ENCODE measurements around the gene UBR4. TPM values are rescaled to one million over a fixed set of nuclear protein-coding genes. Genes with fewer than 3 reads are reported as not detected.

Gene UBR4
- polyA plus RNA-seq, 3 donors = 44.3 to 93.8 (median 49.4) TPM

DNA sequence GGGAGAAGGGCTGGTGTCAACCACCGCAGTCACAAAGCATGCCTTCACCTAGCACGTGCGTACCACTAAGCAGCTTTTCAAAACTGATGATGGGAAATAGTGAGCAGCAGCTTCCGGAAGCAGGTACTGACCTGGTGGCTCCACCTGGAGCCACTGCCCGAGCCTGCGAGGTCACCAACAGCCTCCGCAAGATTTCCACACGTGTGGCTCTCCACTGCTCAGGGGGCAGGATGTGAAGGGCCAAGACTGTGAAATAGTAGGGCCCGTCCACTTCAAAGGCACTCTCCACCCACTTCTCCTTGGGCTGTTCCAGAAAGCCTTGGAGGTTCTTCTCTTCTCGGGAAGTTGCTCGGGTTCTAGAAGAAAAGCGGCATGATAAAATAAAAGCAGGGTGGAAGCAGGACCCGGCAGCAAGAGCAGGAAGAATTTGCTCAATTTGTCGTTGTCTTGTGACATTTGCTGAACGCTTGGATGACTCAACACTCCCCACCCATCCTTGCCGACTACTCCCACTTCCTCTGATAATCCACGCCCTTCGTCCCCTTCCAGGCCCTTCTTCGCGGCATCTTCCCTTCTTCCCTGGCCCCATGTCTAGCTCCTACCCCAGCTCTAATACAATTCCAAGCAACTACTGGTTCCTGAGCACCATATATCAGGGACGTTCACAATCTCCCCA lies 128.7 kb downstream of the UBR4 start:
- peak overlapping the region; percentile 45 to 73 (median 45) for H3K4me3 ChIP-seq (replicated peaks in 1 of 3; ENCODE audit: low read depth in 2 of 3, low read length in 3 of 3)
- Mint-ChIP-seq H3K4me3 (peak overlapping the region; percentile 75 to 90), H3K4me1 (peaks cover 43% of the 10 kb centered on the region), H3K27me3 (ENCODE audit: low read depth in 3 of 3) (peaks cover 0 to 5% (median 0%) of the 10 kb centered on the region in 3 donors), H3K9me3 (peaks cover 0 to 3% (median 0%) of the 10 kb centered on the region in 7 donors), H3K36me3 (peaks cover 79 to 84% of the 10 kb centered on the region in 2 donors), H3K27ac (peak overlapping the region; percentile 91 to 97 (median 96))
- peak overlapping the region; percentile 62 for H2AFZ ChIP-seq (ENCODE audit: insufficient read depth, low read depth, low read length, poor library complexity, severe bottlenecking)
- peak; percentile 79 to 90 (median 87) for DNase-seq
- peaks cover 36 to 42% of the 10 kb centered on the region in 2 donors for H3K4me1 ChIP-seq (ENCODE audit: control insufficient read depth in 1 of 2, insufficient read depth in 2 of 2, low read length in 2 of 2)
- WGBS (ENCODE audit: insufficient coverage) = 32% methylated on average over 10 of the region's 21 CpGs
- H3K27me3 ChIP-seq (ENCODE audit: control insufficient read depth in 2 of 2, insufficient read depth in 2 of 2, low read length in 2 of 2) = no peaks in the 10 kb centered on the region
- no peak for TF ChIP-seq CTCF (IDR thresholded peaks at IDR 0.05)
- intact Hi-C loops (cut with micrococcal nuclease) = loop anchor here (5.0 kb wide), 2 partner anchors 174 to 179 kb away; partner anchors contain the start of gene ALDH4A1 (in 1 of the 2)
- H4K20me1 ChIP-seq (ENCODE audit: insufficient read depth, low read length) = no peaks in the 10 kb centered on the region
- peaks cover 70 to 77% of the 10 kb centered on the region in 2 donors for H3K36me3 ChIP-seq (replicated peaks in 1 of 2; ENCODE audit: control insufficient read depth in 1 of 2, insufficient read depth in 2 of 2, low read length in 2 of 2)
- peak overlapping the region; percentile 88 for H3K27ac ChIP-seq (ENCODE audit: low read depth in 1 of 2, low read length in 2 of 2)
- H3K79me2 ChIP-seq (ENCODE audit: insufficient read depth, low read length) = peaks cover 39% of the 10 kb centered on the region
- H3K9ac ChIP-seq (ENCODE audit: insufficient read depth, low read length, poor library complexity, severe bottlenecking) = peak overlapping the region; percentile 63
- peak overlapping the region; percentile 70 for H3K4me2 ChIP-seq (replicated peaks; ENCODE audit: extremely low read depth, low read length, poor library complexity, severe bottlenecking)
- no peaks in the 10 kb centered on the region for H3K9me3 ChIP-seq (replicated peaks in 1 of 2; ENCODE audit: control insufficient read depth in 1 of 2, insufficient read depth in 1 of 2, low read length in 2 of 2)

DNA sequence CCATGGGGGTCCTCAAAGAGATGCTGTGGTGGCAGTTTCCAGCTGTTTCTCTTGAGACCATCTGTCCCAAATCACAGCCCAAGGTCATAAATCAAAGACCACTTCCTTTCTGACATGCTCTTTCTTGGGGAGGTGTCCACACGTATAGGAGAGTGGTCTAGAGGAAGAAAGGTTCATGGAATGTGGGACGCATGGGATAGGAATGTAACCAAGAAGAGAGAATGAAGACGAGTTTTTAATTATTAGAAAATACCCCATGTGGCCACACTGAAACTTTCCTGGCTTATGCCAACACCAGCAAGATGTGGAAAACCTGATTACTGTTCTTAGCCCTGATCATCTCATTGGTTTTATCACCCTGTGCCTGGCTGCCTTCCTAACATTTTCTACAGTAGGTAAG lies 129.3 kb downstream of the UBR4 start:
- Histone ChIP-seq H3K79me2 (ENCODE audit: insufficient read depth, low read length) (peaks cover 39% of the 10 kb centered on the region), H3K27ac (ENCODE audit: low read depth in 1 of 2, low read length in 2 of 2) (peak overlapping the region; percentile 88), H3K36me3 (replicated peaks in 1 of 2; ENCODE audit: control insufficient read depth in 1 of 2, insufficient read depth in 2 of 2, low read length in 2 of 2) (peaks cover 71 to 78% of the 10 kb centered on the region in 2 donors), H3K9me3 (replicated peaks in 1 of 2; ENCODE audit: control insufficient read depth in 1 of 2, insufficient read depth in 1 of 2, low read length in 2 of 2) (no peaks in the 10 kb centered on the region), H2AFZ (ENCODE audit: insufficient read depth, low read depth, low read length, poor library complexity, severe bottlenecking) (peak overlapping the region; percentile 62), H3K27me3 (ENCODE audit: control insufficient read depth in 2 of 2, insufficient read depth in 2 of 2, low read length in 2 of 2) (no peaks in the 10 kb centered on the region), H4K20me1 (ENCODE audit: insufficient read depth, low read length) (no peaks in the 10 kb centered on the region), H3K9ac (ENCODE audit: insufficient read depth, low read length, poor library complexity, severe bottlenecking) (peak overlapping the region; percentile 63), H3K4me2 (replicated peaks; ENCODE audit: extremely low read depth, low read length, poor library complexity, severe bottlenecking) (peak overlapping the region; percentile 70), H3K4me3 (replicated peaks in 1 of 3; ENCODE audit: low read depth in 2 of 3, low read length in 3 of 3) (peak overlapping the region; percentile 45 to 73 (median 45)), H3K4me1 (ENCODE audit: control insufficient read depth in 1 of 2, insufficient read depth in 2 of 2, low read length in 2 of 2) (peaks cover 36 to 42% of the 10 kb centered on the region in 2 donors)
- intact Hi-C loops (cut with micrococcal nuclease) = loop anchor here (5.0 kb wide), 2 partner anchors 173 to 178 kb away; partner anchors contain the start of gene ALDH4A1 (in 1 of the 2)
- no peak for TF ChIP-seq CTCF (IDR thresholded peaks at IDR 0.05)
- peak overlapping the region; percentile 75 to 90 for H3K4me3 Mint-ChIP-seq
- DNase-seq = no peak
- H3K36me3 Mint-ChIP-seq = peaks cover 80 to 85% of the 10 kb centered on the region in 2 donors
- peaks cover 0 to 5% (median 0%) of the 10 kb centered on the region in 3 donors for H3K27me3 Mint-ChIP-seq (ENCODE audit: low read depth in 3 of 3)
- peaks cover 43% of the 10 kb centered on the region for H3K4me1 Mint-ChIP-seq
- peak overlapping the region; percentile 91 to 97 (median 96) for H3K27ac Mint-ChIP-seq
- WGBS (ENCODE audit: insufficient coverage) = no CpG with 5 or more reads among the region's 3 CpGs
- peaks cover 0 to 3% (median 0%) of the 10 kb centered on the region in 7 donors for H3K9me3 Mint-ChIP-seq

Data from CD14-positive monocyte (primary cell).